IMR-90 (cell line): Measurements from ENCODE around the gene ZNF410. TPM values are rescaled to one million over a fixed set of nuclear protein-coding genes. Genes with fewer than 3 reads are reported as not detected.
A peak's percentile ranks its signal among the peaks of the same experiment; 100 is the strongest.

Experiments used
- ATAC-seq: fragments of 200-7000 bp; cut with Tn5 transposase; 2 replicates; pipeline ENCODE4 v1.9.1; 2020; ENCODE audit warnings: low read depth, mild to moderate bottlenecking, moderate library complexity
- BruUV-seq: library from RNA; stranded (reverse); fragments of 400-500 nt; replicated peaks from 2 replicates; lab custom pipeline; 2021; lab: Mats Ljungman, UMichigan
- CTCF ChIA-PET: fragments of 300-600 bp; formaldehyde crosslinking; extraction: SDS; loops from one replicate; lab custom pipeline; 2021; ENCODE audit warnings: antibody characterized with exemption; lab: Yijun Ruan, JAX
- POLR2A ChIA-PET: fragments of 300-600 bp; sonication (Branson Sonifier 250); formaldehyde crosslinking; loops from one replicate; lab custom pipeline; 2022; ENCODE audit warnings: antibody characterized with exemption; ENCODE audit not compliant: unreplicated experiment; lab: Charles Lee
- DNase-seq: peaks from one replicate; pipeline ENCODE4 v3.0.0; 2013
- H2AFZ ChIP-seq: replicated peaks from 2 replicates; pipeline ENCODE3; 2013; ENCODE audit warnings: low read length, mild to moderate bottlenecking; ENCODE audit not compliant: poor library complexity
- H2AK5ac ChIP-seq: 2 replicates; pipeline ENCODE4 v1.6.1; 2013; ENCODE audit warnings: low read depth, low read length, inconsistent platforms
- H2AK9ac ChIP-seq: replicated peaks from 2 replicates; pipeline ENCODE3; 2013; ENCODE audit warnings: mild to moderate bottlenecking, low read depth, low read length, moderate library complexity; ENCODE audit not compliant: poor library complexity
- H2BK120ac ChIP-seq: 2 replicates; pipeline ENCODE4 v1.6.1; 2013; ENCODE audit warnings: low read depth, low read length, inconsistent platforms
- H2BK15ac ChIP-seq: 3 replicates; pipeline ENCODE4 v1.6.1; 2013; ENCODE audit warnings: low read depth, low read length, inconsistent platforms
- H2BK20ac ChIP-seq: 2 replicates; pipeline ENCODE4 v1.6.1; 2013; ENCODE audit warnings: low read depth, mild to moderate bottlenecking, inconsistent platforms, low read length, moderate library complexity
- H2BK5ac ChIP-seq: 2 replicates; pipeline ENCODE4 v1.6.1; 2013; ENCODE audit warnings: mild to moderate bottlenecking, low read depth, low read length, inconsistent platforms; ENCODE audit not compliant: poor library complexity, severe bottlenecking
- H3K14ac ChIP-seq: replicated peaks from 2 replicates; pipeline ENCODE4 v1.6.1; 2013; ENCODE audit warnings: low read depth, low read length, inconsistent platforms
- H3K18ac ChIP-seq: 2 replicates; pipeline ENCODE4 v1.6.1; 2013; ENCODE audit warnings: low read depth, low read length, control low read depth
- H3K23ac ChIP-seq: 2 replicates; pipeline ENCODE4 v1.6.1; 2013; ENCODE audit warnings: low read depth, low read length, inconsistent platforms
- H3K27ac ChIP-seq: 2 replicates; pipeline ENCODE4 v1.5.1; 2013; ENCODE audit warnings: mild to moderate bottlenecking, control low read depth, low read length; ENCODE audit not compliant: insufficient read depth
- H3K27me3 ChIP-seq: 2 replicates; pipeline ENCODE4 v1.6.1; 2013; ENCODE audit warnings: low read length; ENCODE audit not compliant: control insufficient read depth, insufficient read depth
- H3K36me3 ChIP-seq: 2 replicates; pipeline ENCODE4 v1.6.1; 2013; ENCODE audit warnings: low read length, mixed read lengths; ENCODE audit not compliant: control insufficient read depth, insufficient read depth
- H3K4ac ChIP-seq: 2 replicates; pipeline ENCODE4 v1.6.1; 2013; ENCODE audit warnings: low read depth, low read length, inconsistent platforms
- H3K4me1 ChIP-seq: 2 replicates; pipeline ENCODE4 v1.6.1; 2013; ENCODE audit warnings: low read length, mixed read lengths; ENCODE audit not compliant: control insufficient read depth, insufficient read depth
- H3K4me2 ChIP-seq: 2 replicates; pipeline ENCODE4 v1.6.1; 2013; ENCODE audit warnings: low read depth, mild to moderate bottlenecking, control low read depth, low read length, moderate library complexity
- H3K4me3 ChIP-seq: 2 replicates; pipeline ENCODE4 v1.5.1; 2013; ENCODE audit warnings: low read depth, mild to moderate bottlenecking, control low read depth, low read length, moderate library complexity; ENCODE audit not compliant: insufficient read depth
- H3K56ac ChIP-seq: 2 replicates; pipeline ENCODE4 v1.6.1; 2013; ENCODE audit warnings: low read length, inconsistent platforms; ENCODE audit not compliant: insufficient read depth; ENCODE audit errors: extremely low read depth
- H3K79me1 ChIP-seq, 2 experiments: 2 replicates each; pipeline ENCODE4 v1.6.1; 2013; ENCODE audit warnings: low read length in 2 of 2, inconsistent platforms in 1 of 2, low read depth in 1 of 2
- H3K9ac ChIP-seq: 2 replicates; pipeline ENCODE4 v1.6.1; 2013; ENCODE audit warnings: low read depth, low read length, control low read depth
- H3K9me1 ChIP-seq: 2 replicates; pipeline ENCODE4 v1.6.1; 2013; ENCODE audit warnings: low read length, inconsistent platforms; ENCODE audit not compliant: insufficient read depth
- H3K9me3 ChIP-seq: 2 replicates; pipeline ENCODE4 v1.6.1; 2013; ENCODE audit warnings: low read length; ENCODE audit not compliant: control insufficient read depth, insufficient read depth
- H4K20me1 ChIP-seq: 2 replicates; pipeline ENCODE4 v1.6.1; 2013; ENCODE audit warnings: low read length, inconsistent platforms; ENCODE audit not compliant: insufficient read depth
- H4K5ac ChIP-seq: 2 replicates; pipeline ENCODE4 v1.6.1; 2013; ENCODE audit warnings: mild to moderate bottlenecking, low read depth, low read length, control low read depth
- H4K8ac ChIP-seq, 2 experiments: 2 replicates each; pipeline ENCODE4 v1.6.1; 2013; ENCODE audit warnings: low read depth in 2 of 2, low read length in 2 of 2, control low read depth in 1 of 2, inconsistent platforms in 1 of 2
- H4K91ac ChIP-seq: 2 replicates; pipeline ENCODE4 v1.6.1; 2013; ENCODE audit warnings: low read depth, low read length, inconsistent platforms; ENCODE audit not compliant: insufficient read depth
- CEBPB ChIP-seq: IDR thresholded peaks from 2 replicates; pipeline ENCODE4 v1.6.1; 2012; ENCODE audit warnings: low read depth, low read length, improper control_type of control experiment
- CHD1 ChIP-seq: IDR thresholded peaks from 2 replicates; pipeline ENCODE4 v1.6.1; 2012; ENCODE audit warnings: low read depth, low read length, improper control_type of control experiment
- CTCF ChIP-seq: conservative IDR thresholded peaks from 2 replicates; pipeline ENCODE4 v1.5.1; 2012; ENCODE audit warnings: mild to moderate bottlenecking, low read depth, low read length, improper control_type of control experiment
- MAFK ChIP-seq: IDR thresholded peaks from 2 replicates; pipeline ENCODE4 v1.6.1; 2012; ENCODE audit warnings: low read depth, low read length, improper control_type of control experiment
- MAZ ChIP-seq: IDR thresholded peaks from 2 replicates; pipeline ENCODE4 v1.6.1; 2012; ENCODE audit warnings: low read depth, mild to moderate bottlenecking, low read length, improper control_type of control experiment, moderate library complexity, borderline replicate concordance
- MXI1 ChIP-seq: IDR thresholded peaks from 2 replicates; pipeline ENCODE4 v1.6.1; 2012; ENCODE audit warnings: low read depth, mild to moderate bottlenecking, low read length, moderate library complexity, borderline replicate concordance
- NFE2L2 ChIP-seq: fragments of 150-350 bp; IDR thresholded peaks from 2 replicates; pipeline ENCODE4 v1.6.1; 2016; ENCODE audit warnings: low read depth, mild to moderate bottlenecking, low read length
- POLR2A ChIP-seq: IDR thresholded peaks from 2 replicates; pipeline ENCODE4 v1.6.1; 2012; ENCODE audit warnings: mild to moderate bottlenecking, low read depth, low read length
- RAD21 ChIP-seq: IDR thresholded peaks from 2 replicates; pipeline ENCODE4 v1.6.1; 2012; ENCODE audit warnings: low read length, improper control_type of control experiment
- RCOR1 ChIP-seq: IDR thresholded peaks from 2 replicates; pipeline ENCODE4 v1.6.1; 2012; ENCODE audit warnings: mild to moderate bottlenecking, low read length, improper control_type of control experiment; ENCODE audit not compliant: insufficient replicate concordance
- RFX5 ChIP-seq: IDR thresholded peaks from 2 replicates; pipeline ENCODE4 v1.8.0; 2012; ENCODE audit warnings: low read depth, mild to moderate bottlenecking, low read length, moderate library complexity
- SMC3 ChIP-seq: fragments of 150-350 bp; IDR thresholded peaks from 2 replicates; pipeline ENCODE4 v1.6.1; 2016; ENCODE audit warnings: low read depth, mild to moderate bottlenecking, antibody characterized with exemption, low read length, moderate library complexity
- USF2 ChIP-seq: fragments of 150-350 bp; IDR thresholded peaks from 2 replicates; pipeline ENCODE4 v1.6.1; 2017; ENCODE audit warnings: mild to moderate bottlenecking, antibody characterized with exemption, low read length, low read depth
- WGBS, 2 experiments: methylation state at CpG; one replicate each; pipeline versions ENCODE4 v1.1.5 to v1.1.7; 2013; ENCODE audit warnings: missing lambda C conversion rate in 2 of 2; ENCODE audit not compliant: insufficient read length in 1 of 2; ENCODE audit errors: extremely low coverage in 2 of 2; 5-methylcytosine and 5-hydroxymethylcytosine counted together
- dilution Hi-C: fragments of 300-500 bp; cut with HindIII; formaldehyde crosslinking; loops from one replicate; pipeline ENCODE4 v1.14.3; 2018; ENCODE audit warnings: low sequenced_read_pairs; ENCODE audit not compliant: unreplicated experiment
- in situ Hi-C: fragments of 300-500 bp; cut with MboI; formaldehyde crosslinking; loops from 3 replicates; pipeline ENCODE4 v1.14.3; 2019; ENCODE audit warnings: low sequenced_read_pairs, inconsistent platforms, mixed read lengths
- intact Hi-C: fragments of 100-400 bp; cut with micrococcal nuclease; formaldehyde crosslinking; loops from 2 replicates; pipeline ENCODE4 v1.10.0; 2022
- polyA plus RNA-seq, 3 experiments: library from polyadenylated mRNA; depleted of rRNA; stranded (reverse); fragments of >200 nt; gene quantifications; 2 replicates each; pipeline ENCODE4 v1.2.3, GENCODE V29; 2012; ENCODE audit warnings: low replicate concordance in 1 of 3
- total RNA-seq: library from RNA; depleted of rRNA; stranded (reverse); fragments of >200 nt; gene quantifications from 2 replicates; pipeline ENCODE4 v1.2.3, GENCODE V29; 2012

Gene ZNF410
- total and polyA plus RNA-seq, 2 of the 4 experiments (the other 2 are of a cell fraction) = 27.9 to 89.1 TPM

GRCh38 chr14:73949752-73950734 lies 63.4 kb downstream of the ZNF410 start, which contains the start of the genes COQ6 and FAM161B:
Gene COQ6 (plus strand): TSS chr14:73950302. CDS start chr14:73950333, 31 bp downstream.
Gene FAM161B (minus strand): TSS chr14:73950094. CDS start chr14:73950026, 68 bp downstream.
- 0% methylated on average over 42 of the region's 70 CpGs; no CpG with 5 or more reads in 1 of the 2 experiments for WGBS, 2 experiments
- peak within 1 kb of the TSS; percentile 49 for H4K91ac ChIP-seq
- H2BK5ac ChIP-seq = peak within 1 kb of the TSS; percentile 54
- H4K20me1 ChIP-seq = no peaks in the 10 kb centered on the region
- H3K56ac ChIP-seq = peak within 1 kb of the TSS; percentile 38; the same call in 1 of the 2 replicates
- CTCF ChIA-PET = no interaction called here
- H4K5ac ChIP-seq = peak within 1 kb of the TSS; percentile 15; the same call in 1 of the 2 replicates
- H2BK20ac ChIP-seq = no peak within 1 kb of the TSS
- peak within 1 kb of the TSS; percentile 60; the same call in 1 of the 2 replicates for H3K23ac ChIP-seq
- H3K9me3 ChIP-seq = no peaks in the 10 kb centered on the region
- no peaks in the 10 kb centered on the region for H3K27me3 ChIP-seq
- H3K36me3 ChIP-seq = peaks cover 10% of the 10 kb centered on the region
- H2AK9ac ChIP-seq = peak within 1 kb of the TSS; percentile 81
- peaks cover 2% of the 10 kb centered on the region; the same call in 1 of the 2 replicates for H3K9me1 ChIP-seq
- dilution Hi-C loops (no loop called here), intact Hi-C loops (loop anchor here (2.0 kb wide), 1 partner anchor 69 kb away; the partner anchor contains the start of genes BBOF1 and ENTPD5), in situ Hi-C loops (no loop called here)
- no peak within 1 kb of the TSS for H3K18ac ChIP-seq
- H2AFZ ChIP-seq = peak within 1 kb of the TSS; percentile 97
- peak within 1 kb of the TSS; percentile 72; the same call in 1 of the 2 replicates for H2AK5ac ChIP-seq
- H2BK120ac ChIP-seq = 0 out of 2 replicates have a peak within 1 kb of the TSS, but pooled peaks have one; percentile 33
- peak within 1 kb of the TSS; percentile 74 for H3K4me2 ChIP-seq
- H3K27ac ChIP-seq = peak within 1 kb of the TSS; percentile 68
- peak within 1 kb of the TSS; percentile 83 to 91 for H4K8ac ChIP-seq
- no peaks in the 10 kb centered on the region; the same call in 1 of the 2 replicates for H3K4me1 ChIP-seq
- ATAC-seq = peak; percentile 99
- H3K4ac ChIP-seq = peak within 1 kb of the TSS; percentile 86
- POLR2A ChIA-PET = no interaction called here
- peak within 1 kb of the TSS; percentile 71 for H3K4me3 ChIP-seq
- H3K14ac ChIP-seq = peak within 1 kb of the TSS; percentile 36
- peaks cover 17 to 26% of the 10 kb centered on the region in 2 experiments for H3K79me1 ChIP-seq
- 0 out of 3 replicates have a peak within 1 kb of the TSS, but pooled peaks have one; percentile 9 for H2BK15ac ChIP-seq
- TSS peak; percentile 61 for BruUV-seq
- peak; percentile 96 for DNase-seq
- peak within 1 kb of the TSS; percentile 75 for H3K9ac ChIP-seq
- no peak for TF ChIP-seq NFE2L2
- peak; percentile 93 for TF ChIP-seq POLR2A
- TF ChIP-seq RAD21 = no peak
- peak; percentile 55; the same call in 1 of the 2 replicates for TF ChIP-seq RFX5
- TF ChIP-seq USF2 = no peak
- TF ChIP-seq MAFK = no peak
- TF ChIP-seq CHD1 = no peak
- TF ChIP-seq CTCF = peak; percentile 27; the same call in 1 of the 2 replicates
- no peak for TF ChIP-seq CEBPB
- TF ChIP-seq RCOR1 = no peak
- TF ChIP-seq MXI1 = peak; percentile 76
- TF ChIP-seq SMC3 = no peak
- no peak; the same call in 1 of the 2 replicates for TF ChIP-seq MAZ
